Brain microvascular endothelial cell (primary cell): ENCODE measurements around the gene AHR.

Source experiments
- DNase-seq: peaks from one replicate; pipeline ENCODE4 v3.0.0-alpha.2; 2020
- H3K27ac ChIP-seq: fragments of 250-450 bp; sonication (Bioruptor Pico); 2 replicates; pipeline ENCODE4 v1.5.1; 2020; ENCODE audit warnings: mild to moderate bottlenecking, moderate library complexity
- H3K27me3 ChIP-seq: fragments of 250-450 bp; sonication (Bioruptor Pico); replicated peaks from 2 replicates; pipeline ENCODE4 v1.5.1; 2020; ENCODE audit warnings: mild to moderate bottlenecking
- H3K36me3 ChIP-seq: fragments of 250-450 bp; sonication (Bioruptor Pico); replicated peaks from 2 replicates; pipeline ENCODE4 v1.5.1; 2020; ENCODE audit warnings: mild to moderate bottlenecking
- H3K4me3 ChIP-seq: 2 replicates; pipeline ENCODE4 v1.5.1; 2011; ENCODE audit warnings: low read depth, mild to moderate bottlenecking, control low read depth, low read length, moderate library complexity
- CTCF ChIP-seq: IDR thresholded peaks from 2 replicates; pipeline ENCODE4 v1.5.1; 2011; ENCODE audit warnings: low read depth, mild to moderate bottlenecking, moderate library complexity, low read length, control low read depth, inconsistent platforms; ENCODE audit errors: missing control alignments
- in situ Hi-C: cut with HindIII; loops from 2 replicates; pipeline ENCODE4 v1.10.0; 2017; ENCODE audit warnings: low sequenced_read_pairs, low pct_ligation_motif_present

AHR gene

GRCh38 chr7:17320657-17321056 lies 22.2 kb downstream of the AHR start:
- Histone ChIP-seq H3K36me3 (peaks cover 20% of the 10 kb centered on the region), H3K4me3 (no peak overlapping the region), H3K27me3 (no peaks in the 10 kb centered on the region), H3K27ac (peak overlapping the region; percentile 28)
- in situ Hi-C loops: no loop called here
- no peak for DNase-seq
- TF ChIP-seq CTCF: no peak

GRCh38 chr7:17325364-17325763 lies 26.9 kb downstream of the AHR start:
- Histone ChIP-seq H3K36me3 (peaks cover 40% of the 10 kb centered on the region), H3K27ac (no peak overlapping the region), H3K4me3 (no peak overlapping the region), H3K27me3 (no peaks in the 10 kb centered on the region)
- TF ChIP-seq CTCF: no peak
- in situ Hi-C loops: no loop called here
- no peak for DNase-seq

- in situ Hi-C loops: no loop called here
- no peak for DNase-seq
- Histone ChIP-seq H3K27ac (no peak overlapping the region), H3K36me3 (peaks cover 48% of the 10 kb centered on the region), H3K4me3 (no peak overlapping the region), H3K27me3 (no peaks in the 10 kb centered on the region)
- no peak for TF ChIP-seq CTCF
Measured at GRCh38 chr7:17326378-17326777, 27.9 kb downstream of the AHR start.

GRCh38 chr7:17328641-17329040 lies 30.2 kb downstream of the AHR start:
- no peaks in the 10 kb centered on the region for H3K27me3 ChIP-seq
- H3K4me3 ChIP-seq: no peak overlapping the region
- in situ Hi-C loops: no loop called here
- TF ChIP-seq CTCF: no peak
- DNase-seq: no peak
- H3K36me3 ChIP-seq: peaks cover 48% of the 10 kb centered on the region
- H3K27ac ChIP-seq: no peak overlapping the region

- in situ Hi-C loops: no loop called here
- no peaks in the 10 kb centered on the region for H3K27me3 ChIP-seq
- no peak for DNase-seq
- peaks cover 48% of the 10 kb centered on the region for H3K36me3 ChIP-seq
- no peak overlapping the region for H3K4me3 ChIP-seq
- no peak for TF ChIP-seq CTCF
- no peak overlapping the region for H3K27ac ChIP-seq
Measured at GRCh38 chr7:17329440-17329839, 31.0 kb downstream of the AHR start.

GRCh38 chr7:17331891-17332501 lies 33.5 kb downstream of the AHR start:
- no peak for TF ChIP-seq CTCF
- Histone ChIP-seq H3K4me3 (no peak overlapping the region), H3K27ac (no peak overlapping the region), H3K36me3 (peaks cover 58% of the 10 kb centered on the region), H3K27me3 (no peaks in the 10 kb centered on the region)
- in situ Hi-C loops: no loop called here
- DNase-seq: no peak
